Neuronal stem cell (in vitro differentiated cells): ENCODE data around the gene PTH.

Experiments
- DNase-seq: peaks from one replicate; pipeline ENCODE4 v3.0.0-alpha.2; 2013; ENCODE audit warnings: low spot score
- H2AFZ ChIP-seq: one replicate; pipeline ENCODE4 v1.6.1; 2013; ENCODE audit warnings: mild to moderate bottlenecking, low read length, inconsistent platforms
- H2AK5ac ChIP-seq: 2 replicates; pipeline ENCODE4 v1.6.1; 2013; ENCODE audit warnings: low read depth, mild to moderate bottlenecking, inconsistent platforms, low read length, moderate library complexity, mixed read lengths
- H2BK120ac ChIP-seq: 2 replicates; pipeline ENCODE4 v1.6.1; 2013; ENCODE audit warnings: low read depth, mild to moderate bottlenecking, inconsistent platforms, low read length, moderate library complexity, mixed read lengths
- H2BK12ac ChIP-seq: one replicate; pipeline ENCODE4 v1.6.1; 2013; ENCODE audit warnings: low read length, inconsistent platforms
- H2BK15ac ChIP-seq: 2 replicates; pipeline ENCODE4 v1.6.1; 2013; ENCODE audit warnings: mild to moderate bottlenecking, low read length, inconsistent platforms, mixed read lengths
- H2BK5ac ChIP-seq: one replicate; pipeline ENCODE4 v1.6.1; 2013; ENCODE audit warnings: inconsistent platforms, mild to moderate bottlenecking, low read length, moderate library complexity
- H3K14ac ChIP-seq: one replicate; pipeline ENCODE4 v1.6.1; 2013; ENCODE audit warnings: low read length, inconsistent platforms
- H3K18ac ChIP-seq: 2 replicates; pipeline ENCODE4 v1.6.1; 2013; ENCODE audit warnings: low read length, inconsistent platforms
- H3K23ac ChIP-seq: 2 replicates; pipeline ENCODE4 v1.6.1; 2013; ENCODE audit warnings: low read depth, mild to moderate bottlenecking, mixed read lengths, low read length, inconsistent platforms; ENCODE audit not compliant: poor library complexity
- H3K27ac ChIP-seq: replicated peaks from 3 replicates; pipeline ENCODE4 v1.5.1; 2013; ENCODE audit warnings: low read length, inconsistent platforms
- H3K27me3 ChIP-seq, 3 experiments: 2 replicates each; pipeline ENCODE4 v1.6.1; 2013; ENCODE audit warnings: low read length in 3 of 3, mild to moderate bottlenecking in 2 of 3, inconsistent platforms in 1 of 3, low read depth in 1 of 3, mixed read lengths in 1 of 3, moderate library complexity in 1 of 3; ENCODE audit not compliant: control insufficient read depth in 3 of 3, insufficient read depth in 3 of 3
- H3K36me3 ChIP-seq, 2 donors: replicated peaks in 1 of 2; 2 replicates each; pipeline ENCODE4 v1.6.1; 2013; ENCODE audit warnings: low read length in 2 of 2; ENCODE audit not compliant: control insufficient read depth in 2 of 2, insufficient read depth in 2 of 2
- H3K4ac ChIP-seq: 2 replicates; pipeline ENCODE4 v1.6.1; 2013; ENCODE audit warnings: inconsistent platforms, mild to moderate bottlenecking, low read length, moderate library complexity
- H3K4me1 ChIP-seq, 2 donors: 1 replicate in 1 of 2; 2 replicates in 1 of 2; pipeline ENCODE4 v1.6.1; 2013; ENCODE audit warnings: low read length in 2 of 2, low read depth in 1 of 2; ENCODE audit not compliant: control insufficient read depth in 2 of 2, insufficient read depth in 1 of 2
- H3K4me2 ChIP-seq: one replicate; pipeline ENCODE4 v1.6.1; 2013; ENCODE audit warnings: mild to moderate bottlenecking, low read length, inconsistent platforms; ENCODE audit not compliant: insufficient read depth, poor library complexity, severe bottlenecking
- H3K4me3 ChIP-seq, 2 donors: 2 replicates each; pipeline ENCODE4 v1.5.1; 2013; ENCODE audit warnings: low read length in 2 of 2, mild to moderate bottlenecking in 2 of 2, inconsistent platforms in 1 of 2, moderate library complexity in 1 of 2
- H3K79me1 ChIP-seq: one replicate; pipeline ENCODE4 v1.6.1; 2013; ENCODE audit warnings: low read depth, mild to moderate bottlenecking, inconsistent platforms, low read length, moderate library complexity
- H3K9ac ChIP-seq: one replicate; pipeline ENCODE4 v1.6.1; 2013; ENCODE audit warnings: mild to moderate bottlenecking, low read depth, low read length, inconsistent platforms; ENCODE audit not compliant: poor library complexity
- H3K9me3 ChIP-seq, 2 donors: replicated peaks in 1 of 2; 2 replicates each; pipeline versions ENCODE3 to v1.6.1; 2013; ENCODE audit warnings: low read length in 2 of 2, mild to moderate bottlenecking in 2 of 2, inconsistent platforms in 1 of 2, low read depth in 1 of 2, mixed read lengths in 1 of 2, moderate library complexity in 1 of 2; ENCODE audit not compliant: control insufficient read depth in 2 of 2, insufficient read depth in 1 of 2
- H4K8ac ChIP-seq: one replicate; pipeline ENCODE4 v1.6.1; 2013; ENCODE audit warnings: low read depth, mild to moderate bottlenecking, inconsistent platforms, low read length, moderate library complexity
- H4K91ac ChIP-seq: one replicate; pipeline ENCODE4 v1.6.1; 2013; ENCODE audit warnings: low read length, low read depth, mild to moderate bottlenecking, inconsistent platforms; ENCODE audit not compliant: poor library complexity
- WGBS, 2 donors: extraction: QIAGEN DNeasy Blood & Tissue Kit; methylation state at CpG; one replicate each; pipeline ENCODE4 v1.1.7; 2013; ENCODE audit warnings: missing lambda C conversion rate in 2 of 2, mixed read lengths in 1 of 2; ENCODE audit not compliant: insufficient read length in 2 of 2, insufficient replicate concordance in 1 of 2; ENCODE audit errors: extremely low coverage in 2 of 2; 5-methylcytosine and 5-hydroxymethylcytosine counted together

PTH gene

DNA sequence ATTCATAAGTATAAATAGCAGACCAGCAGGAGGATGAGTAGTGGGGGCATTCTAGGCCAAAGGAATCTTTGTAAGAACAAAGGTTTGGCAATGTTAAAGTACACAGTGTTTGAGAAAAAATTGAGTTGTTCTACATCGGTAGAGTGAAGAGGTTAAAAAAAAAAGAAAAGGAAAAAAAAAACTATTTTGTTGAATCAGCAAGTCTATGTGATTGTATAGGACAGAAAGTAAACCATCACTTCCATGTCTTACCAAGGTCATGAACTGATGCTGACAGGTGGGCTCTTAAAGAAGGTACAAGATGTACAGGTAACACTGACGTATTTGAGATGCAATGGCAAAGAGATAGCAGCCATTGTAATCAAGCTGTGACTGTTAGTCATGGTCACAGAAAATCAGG is 29.5 kb upstream of the PTH start:
- H4K8ac ChIP-seq = no peak overlapping the region
- H3K4me2 ChIP-seq = no peak overlapping the region
- H3K27ac ChIP-seq = no peak overlapping the region
- H3K79me1 ChIP-seq = no peaks in the 10 kb centered on the region
- no peak overlapping the region for H3K14ac ChIP-seq
- H2BK12ac ChIP-seq = no peak overlapping the region
- no peaks in the 10 kb centered on the region for H3K36me3 ChIP-seq
- WGBS, 2 donors = no CpG with 5 or more reads among the region's 2 CpGs
- no peak overlapping the region for H3K18ac ChIP-seq
- no peak for DNase-seq
- H3K9me3 ChIP-seq = no peaks in the 10 kb centered on the region
- H3K27me3 ChIP-seq = no peaks in the 10 kb centered on the region
- H2BK5ac ChIP-seq = no peak overlapping the region
- H3K4ac ChIP-seq = no peak overlapping the region
- H3K23ac ChIP-seq = no peak overlapping the region
- no peak overlapping the region for H2AFZ ChIP-seq
- H2BK15ac ChIP-seq = no peak overlapping the region
- no peak overlapping the region for H2BK120ac ChIP-seq
- H2AK5ac ChIP-seq = no peak overlapping the region
- H3K4me3 ChIP-seq = no peak overlapping the region
- no peak overlapping the region for H4K91ac ChIP-seq
- H3K4me1 ChIP-seq = no peaks in the 10 kb centered on the region
- H3K9ac ChIP-seq = no peak overlapping the region

DNA sequence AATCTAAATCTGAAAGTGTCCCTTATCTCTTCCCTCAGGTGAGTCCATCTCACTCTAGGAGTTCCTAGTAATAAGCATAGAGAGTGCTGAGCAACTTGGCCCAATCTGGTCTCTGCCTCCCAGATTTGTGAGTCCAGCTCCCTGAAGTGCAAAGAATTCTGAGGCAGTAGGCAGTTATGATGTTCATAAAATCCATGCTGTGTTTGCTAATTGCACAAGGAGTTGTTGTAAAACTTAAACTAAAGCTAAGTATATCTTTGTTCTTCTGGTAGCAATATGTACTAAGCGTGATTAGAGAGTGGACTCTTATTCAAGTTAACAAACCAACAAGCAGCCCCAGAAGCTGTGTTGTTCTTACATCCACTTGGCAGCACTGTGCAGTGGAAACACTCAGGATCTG is 7.6 kb upstream of the PTH start:
- Histone ChIP-seq H2BK15ac (no peak overlapping the region), H2BK12ac (no peak overlapping the region), H3K4me3 (no peak overlapping the region), H3K14ac (no peak overlapping the region), H3K27me3 (no peaks in the 10 kb centered on the region), H4K91ac (no peak overlapping the region), H2BK5ac (no peak overlapping the region), H3K18ac (no peak overlapping the region), H3K4me1 (no peaks in the 10 kb centered on the region), H3K4me2 (no peak overlapping the region), H2BK120ac (no peak overlapping the region), H3K9ac (no peak overlapping the region), H3K9me3 (no peaks in the 10 kb centered on the region), H3K36me3 (no peaks in the 10 kb centered on the region), H2AK5ac (no peak overlapping the region), H3K79me1 (no peaks in the 10 kb centered on the region), H3K4ac (no peak overlapping the region), H3K27ac (no peak overlapping the region), H2AFZ (no peak overlapping the region), H4K8ac (no peak overlapping the region), H3K23ac (no peak overlapping the region)
- no CpG with 5 or more reads among the region's 1 CpG for WGBS, 2 donors
- no peak for DNase-seq

DNA sequence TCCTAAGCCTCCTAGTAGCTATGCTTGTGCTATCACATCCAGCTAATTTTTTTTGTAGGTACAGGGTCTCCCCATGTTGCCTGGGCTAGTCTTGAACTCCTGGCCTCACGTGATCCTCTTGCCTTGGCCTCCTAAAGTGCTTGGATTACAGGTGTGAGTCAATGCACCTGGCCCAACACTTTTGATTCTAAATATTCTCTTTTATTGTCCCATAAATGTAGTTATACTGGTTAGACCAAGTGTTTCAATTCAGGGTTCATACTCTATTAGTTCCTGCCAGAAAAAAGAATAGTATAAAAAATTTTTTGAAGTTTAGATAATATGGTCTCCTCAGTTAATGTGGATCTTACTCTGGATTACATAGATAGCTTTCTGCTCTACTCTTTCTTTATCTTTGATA is 6.7 kb upstream of the PTH start:
- DNase-seq = no peak
- no peak overlapping the region for H4K8ac ChIP-seq
- H3K4me3 ChIP-seq = no peak overlapping the region
- H3K9me3 ChIP-seq = no peaks in the 10 kb centered on the region
- no peaks in the 10 kb centered on the region for H3K79me1 ChIP-seq
- H3K36me3 ChIP-seq = no peaks in the 10 kb centered on the region
- no peak overlapping the region for H3K4me2 ChIP-seq
- no peak overlapping the region for H3K14ac ChIP-seq
- no peak overlapping the region for H2AK5ac ChIP-seq
- H2BK12ac ChIP-seq = no peak overlapping the region
- no peaks in the 10 kb centered on the region for H3K27me3 ChIP-seq
- no peaks in the 10 kb centered on the region for H3K4me1 ChIP-seq
- H2BK15ac ChIP-seq = no peak overlapping the region
- no peak overlapping the region for H3K23ac ChIP-seq
- no peak overlapping the region for H3K27ac ChIP-seq
- no peak overlapping the region for H2BK120ac ChIP-seq
- no peak overlapping the region for H3K9ac ChIP-seq
- H3K18ac ChIP-seq = no peak overlapping the region
- WGBS, 2 donors = no CpG with 5 or more reads among the region's 1 CpG
- H2AFZ ChIP-seq = no peak overlapping the region
- no peak overlapping the region for H3K4ac ChIP-seq
- no peak overlapping the region for H2BK5ac ChIP-seq
- H4K91ac ChIP-seq = no peak overlapping the region

DNA sequence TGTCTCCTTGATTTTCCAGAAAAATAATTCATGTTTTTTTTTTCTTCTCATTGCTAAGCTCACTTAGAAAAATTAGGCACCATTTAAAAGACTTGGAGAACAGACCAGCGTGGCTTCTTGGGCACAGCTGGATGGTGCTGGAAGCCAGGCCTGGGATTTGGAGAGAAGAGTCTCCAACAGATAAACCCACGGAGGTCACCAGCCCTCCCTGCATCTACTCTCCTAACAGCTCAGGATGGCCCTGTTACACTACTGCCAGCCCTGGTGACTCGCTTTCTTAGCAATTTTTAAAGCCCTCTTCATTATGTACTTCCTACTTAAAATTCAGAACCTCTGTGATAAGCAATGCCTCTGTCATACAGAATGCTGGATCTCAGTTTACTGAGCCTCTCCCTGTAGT is 1.7 kb downstream of the PTH start:
- Histone ChIP-seq H3K14ac (no peak overlapping the region), H3K79me1 (no peaks in the 10 kb centered on the region), H3K4me1 (peaks cover 0 to 2% of the 10 kb centered on the region in 2 donors), H2AFZ (no peak overlapping the region), H3K4ac (no peak overlapping the region), H2BK5ac (no peak overlapping the region), H3K18ac (no peak overlapping the region), H3K27me3 (peaks cover 0 to 3% (median 0%) of the 10 kb centered on the region in 3 experiments), H2BK12ac (no peak overlapping the region), H3K27ac (no peak overlapping the region), H3K23ac (no peak overlapping the region), H4K8ac (no peak overlapping the region), H2BK15ac (no peak overlapping the region), H4K91ac (no peak overlapping the region), H3K36me3 (no peaks in the 10 kb centered on the region), H3K9ac (no peak overlapping the region), H3K9me3 (no peaks in the 10 kb centered on the region), H3K4me2 (no peak overlapping the region), H2BK120ac (no peak overlapping the region), H2AK5ac (no peak overlapping the region), H3K4me3 (no peak overlapping the region)
- WGBS, 2 donors = no CpG with 5 or more reads among the region's 3 CpGs
- DNase-seq = no peak
